ENCODE measurements around the gene ZBTB16.
A peak's percentile ranks its signal among the peaks of the same experiment; 100 is the strongest.

ZBTB16 gene

GRCh38 chr11:114185436-114185835 lies 125.9 kb downstream of the ZBTB16 start:
- Histone ChIP-seq H3K27ac (no peak overlapping the region), H3K36me3 (ENCODE audit: insufficient read depth) (no peaks in the 10 kb centered on the region)

GRCh38 chr11:114187173-114187572 lies 127.7 kb downstream of the ZBTB16 start:
- Histone ChIP-seq H3K36me3 (ENCODE audit: insufficient read depth) (no peaks in the 10 kb centered on the region), H4K20me1 (ENCODE audit: insufficient read depth) (no peaks in the 10 kb centered on the region), H3K27me3 (ENCODE audit: insufficient read depth, low read depth) (no peaks in the 10 kb centered on the region), H3K79me2 (ENCODE audit: insufficient read depth, low read depth) (no peaks in the 10 kb centered on the region), H3K27ac (peak overlapping the region; percentile 22; the same call in 1 of the 2 replicates), H3K4me1 (ENCODE audit: low read depth, poor library complexity, severe bottlenecking) (peaks cover 15% of the 10 kb centered on the region), H2AFZ (ENCODE audit: low read depth) (peak overlapping the region; percentile 26; the same call in 1 of the 2 replicates), H3K4me2 (peak overlapping the region; percentile 45), H3K9ac (no peak overlapping the region), H3K4me3 (IDR thresholded peaks at IDR 0.05; ENCODE audit: insufficient read depth, low read depth, low read length) (no peak overlapping the region)
- TF ChIP-seq CTCF (conservative IDR thresholded peaks at IDR 0.05; ENCODE audit: low read depth, low read length), result no peak

More at GRCh38 chr11:114185436-114185835, 125.9 kb downstream of the ZBTB16 start:
- Histone ChIP-seq H2AFZ (ENCODE audit: low read depth) (no peak overlapping the region), H3K4me2 (no peak overlapping the region), H3K79me2 (ENCODE audit: insufficient read depth, low read depth) (no peaks in the 10 kb centered on the region), H4K20me1 (ENCODE audit: insufficient read depth) (no peaks in the 10 kb centered on the region), H3K4me1 (ENCODE audit: low read depth, poor library complexity, severe bottlenecking) (peaks cover 15% of the 10 kb centered on the region), H3K4me3 (IDR thresholded peaks at IDR 0.05; ENCODE audit: insufficient read depth, low read depth, low read length) (no peak overlapping the region), H3K27me3 (ENCODE audit: insufficient read depth, low read depth) (no peaks in the 10 kb centered on the region), H3K9ac (no peak overlapping the region)
- TF ChIP-seq CTCF (conservative IDR thresholded peaks at IDR 0.05; ENCODE audit: low read depth, low read length), result no peak

GRCh38 chr11:114188851-114189570 lies 129.5 kb downstream of the ZBTB16 start:
- Histone ChIP-seq H3K4me3 (IDR thresholded peaks at IDR 0.05; ENCODE audit: insufficient read depth, low read depth, low read length) (no peak overlapping the region), H3K4me1 (ENCODE audit: low read depth, poor library complexity, severe bottlenecking) (peaks cover 15% of the 10 kb centered on the region), H3K27me3 (ENCODE audit: insufficient read depth, low read depth) (no peaks in the 10 kb centered on the region), H4K20me1 (ENCODE audit: insufficient read depth) (no peaks in the 10 kb centered on the region), H3K27ac (no peak overlapping the region), H3K36me3 (ENCODE audit: insufficient read depth) (no peaks in the 10 kb centered on the region), H3K4me2 (no peak overlapping the region), H3K79me2 (ENCODE audit: insufficient read depth, low read depth) (no peaks in the 10 kb centered on the region), H3K9ac (no peak overlapping the region), H2AFZ (ENCODE audit: low read depth) (no peak overlapping the region)
- TF ChIP-seq CTCF (conservative IDR thresholded peaks at IDR 0.05; ENCODE audit: low read depth, low read length), result no peak

GRCh38 chr11:114190630-114191029 lies 131.1 kb downstream of the ZBTB16 start:
- no peak for TF ChIP-seq CTCF (conservative IDR thresholded peaks at IDR 0.05; ENCODE audit: low read depth, low read length)
- H3K79me2 ChIP-seq (ENCODE audit: insufficient read depth, low read depth), result no peaks in the 10 kb centered on the region
- no peak overlapping the region for H2AFZ ChIP-seq (ENCODE audit: low read depth)

More at GRCh38 chr11:114190630-114191029, 131.1 kb downstream of the ZBTB16 start:
- Histone ChIP-seq H3K36me3 (ENCODE audit: insufficient read depth) (no peaks in the 10 kb centered on the region), H3K4me3 (IDR thresholded peaks at IDR 0.05; ENCODE audit: insufficient read depth, low read depth, low read length) (no peak overlapping the region), H3K27me3 (ENCODE audit: insufficient read depth, low read depth) (no peaks in the 10 kb centered on the region), H3K4me1 (ENCODE audit: low read depth, poor library complexity, severe bottlenecking) (peaks cover 15% of the 10 kb centered on the region), H4K20me1 (ENCODE audit: insufficient read depth) (no peaks in the 10 kb centered on the region), H3K9ac (no peak overlapping the region), H3K27ac (no peak overlapping the region), H3K4me2 (no peak overlapping the region)
